SIG-M5 treated with dmso at 0.1 percent for 504 hours (cell line): ENCODE results near the gene TAF4B.
A peak's percentile ranks its signal among the peaks of the same experiment; 100 is the strongest.
"Not testable (repeated sequence)": the region's sequence is repeated elsewhere in the genome, so short reads cannot be mapped to it uniquely, and the experiment has no call there.

Experiments used
- DNase-seq: peaks from one replicate; lab custom pipeline; 2025; ENCODE audit not compliant: unreplicated experiment; lab: John Stamatoyannopoulos, UW

TAF4B gene

GRCh38 chr18:26370037-26370436, 143.8 kb downstream of the TAF4B start:
- DNase-seq, result no peak

- DNase-seq, result no peak
Observed at GRCh38 chr18:26376105-26376504, 149.9 kb downstream of the TAF4B start.

- no peak for DNase-seq
Observed at GRCh38 chr18:26378701-26379100, 152.5 kb downstream of the TAF4B start.

- not testable (repeated sequence) for DNase-seq
Observed at GRCh38 chr18:26381555-26381954, 155.3 kb downstream of the TAF4B start.

GRCh38 chr18:26383454-26384270, 157.4 kb downstream of the TAF4B start:
- DNase-seq, result peak; percentile 60

GRCh38 chr18:26386002-26386401, 159.8 kb downstream of the TAF4B start:
- no peak for DNase-seq

- no peak for DNase-seq
Observed at GRCh38 chr18:26386441-26386840, 160.2 kb downstream of the TAF4B start.

GRCh38 chr18:26394047-26394654, 167.9 kb downstream of the TAF4B start:
- no peak for DNase-seq

- no peak for DNase-seq
Observed at GRCh38 chr18:26397019-26397418, 170.8 kb downstream of the TAF4B start.

GRCh38 chr18:26403491-26403890, 177.2 kb downstream of the TAF4B start:
- DNase-seq, result no peak

- no peak for DNase-seq
Observed at GRCh38 chr18:26405190-26405801, 179.1 kb downstream of the TAF4B start.

- no peak for DNase-seq
Observed at GRCh38 chr18:26406324-26406723, 180.1 kb downstream of the TAF4B start.

GRCh38 chr18:26406854-26407517, 180.7 kb downstream of the TAF4B start:
- DNase-seq, result no peak

- no peak for DNase-seq
Observed at GRCh38 chr18:26407736-26408601, 181.7 kb downstream of the TAF4B start.

- no peak for DNase-seq
Observed at GRCh38 chr18:26409091-26409490, 182.8 kb downstream of the TAF4B start.

GRCh38 chr18:26414901-26415440, 188.7 kb downstream of the TAF4B start:
- no peak for DNase-seq

- no peak for DNase-seq
Observed at GRCh38 chr18:26415631-26416030, 189.4 kb downstream of the TAF4B start.

- DNase-seq, result no peak
Observed at GRCh38 chr18:26416652-26417150, 190.5 kb downstream of the TAF4B start.

GRCh38 chr18:26417190-26417589, 190.9 kb downstream of the TAF4B start:
- DNase-seq, result no peak

- DNase-seq, result no peak
Observed at GRCh38 chr18:26418225-26418624, 192.0 kb downstream of the TAF4B start.
